Thoracic aorta (tissue), 2 donors: ENCODE measurements around the gene CDKL5. TPM values are rescaled to one million over a fixed set of nuclear protein-coding genes. Genes with fewer than 3 reads are reported as not detected.
A peak's percentile ranks its signal among the peaks of the same experiment; 100 is the strongest.

Source experiments
- ATAC-seq: fragments of 150-250 bp; one replicate; pipeline ENCODE4 v1.8.0; 2017; ENCODE audit warnings: low read depth; ENCODE audit not compliant: insufficient number of reproducible peaks, low FRiP score
- DNase-seq: peaks from one replicate; pipeline ENCODE4 v3.0.0-alpha.2; 2020; ENCODE audit warnings: low spot score
- H3K27ac ChIP-seq, 2 donors: fragments of 200-600 bp; sonication (generic); 1 replicate in 1 of 2; 2 replicates in 1 of 2; pipeline ENCODE4 v1.5.1; 2016; ENCODE audit warnings: mild to moderate bottlenecking in 2 of 2, moderate library complexity in 2 of 2
- H3K27me3 ChIP-seq: fragments of 200-600 bp; sonication (generic); replicated peaks from 2 replicates; pipeline ENCODE4 v1.6.0; 2016; ENCODE audit warnings: mild to moderate bottlenecking; ENCODE audit not compliant: insufficient read depth
- H3K36me3 ChIP-seq: fragments of 200-600 bp; sonication (generic); one replicate; pipeline ENCODE4 v1.5.1; 2016
- H3K4me1 ChIP-seq, 2 donors: fragments of 200-600 bp; sonication (generic); 1 replicate in 1 of 2; 2 replicates in 1 of 2; pipeline versions ENCODE4 v1.5.1 to v1.6.0; 2016; ENCODE audit warnings: low read depth in 2 of 2, mild to moderate bottlenecking in 1 of 2; ENCODE audit not compliant: control insufficient read depth in 1 of 2
- H3K4me3 ChIP-seq: fragments of 200-600 bp; sonication (generic); 2 replicates; pipeline ENCODE4 v1.5.1; 2016; ENCODE audit warnings: mild to moderate bottlenecking
- H3K9me3 ChIP-seq: fragments of 200-600 bp; sonication (generic); 2 replicates; pipeline ENCODE4 v1.5.1; 2016
- total RNA-seq, 2 donors: library from RNA; depleted of rRNA; stranded (reverse); fragments of >200 nt; gene quantifications; one replicate each; pipeline versions ENCODE4 v1.1.0 to v1.2.3, GENCODE V29; 2016
- TF ChIP-seq, protein P1 (sequence below): fragments of 200-600 bp; sonication (generic); IDR thresholded peaks from one replicate; pipeline ENCODE4 v1.5.1; 2019; ENCODE audit warnings: antibody characterized with exemption

The CDKL5 gene
- 10 to 100 TPM; 13.5 to 17.2 TPM for total RNA-seq

DNA sequence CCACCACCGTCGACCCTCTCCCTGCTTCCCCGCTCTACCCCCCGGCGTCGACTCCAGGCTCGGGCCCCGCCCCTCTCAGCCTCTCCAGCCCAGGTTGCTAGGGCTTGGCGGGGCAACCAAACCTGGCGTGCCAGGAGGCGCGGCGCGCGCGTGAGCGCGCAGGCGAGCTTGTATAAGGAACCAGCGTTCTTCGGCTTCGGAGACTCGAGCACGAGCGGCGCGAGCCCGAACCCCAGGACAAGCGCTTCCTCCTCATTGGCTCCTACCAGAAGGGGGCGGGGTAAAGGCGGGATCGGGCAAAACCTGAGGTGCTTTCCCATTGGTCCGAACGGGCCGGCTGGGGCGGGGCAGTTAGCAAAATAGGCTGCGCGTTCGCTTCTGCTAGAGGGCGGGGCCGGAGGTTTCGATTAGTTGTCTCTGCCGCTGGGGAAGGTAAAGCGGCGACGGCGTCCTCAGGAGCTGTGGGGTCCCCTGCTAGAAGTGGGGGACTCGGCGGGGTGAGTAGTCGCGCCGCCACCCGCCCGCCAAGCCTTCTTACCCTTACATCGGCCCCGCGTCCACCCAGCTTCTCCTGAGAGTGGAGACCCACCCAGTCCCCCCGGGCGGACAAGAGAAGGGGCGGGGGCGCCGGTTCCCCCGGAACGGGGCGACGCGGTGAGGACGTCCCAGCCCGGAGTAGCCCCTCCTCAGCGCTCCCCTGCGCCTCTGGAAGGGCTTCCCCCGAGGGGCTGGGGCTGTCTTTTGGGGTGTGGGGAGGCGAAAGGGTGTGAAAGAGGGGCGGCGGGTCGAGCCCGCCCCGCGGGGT is at the start of gene CDKL5:
CDKL5 (plus strand) TSS at position 410 of the 805 bp plus-strand sequence. CDS start 81,489 bp downstream, outside the sequence.
- ATAC-seq (peak; percentile 93), DNase-seq (peak; percentile 88)
- Histone ChIP-seq H3K4me3 (peak within 1 kb of the TSS; percentile 86), H3K36me3 (no peaks in the 10 kb centered on the region), H3K27me3 (no peaks in the 10 kb centered on the region), H3K4me1 (peaks cover 0 to 4% of the 10 kb centered on the region in 2 donors), H3K27ac (peak within 1 kb of the TSS; percentile 71), H3K9me3 (no peaks in the 10 kb centered on the region)
- TF ChIP-seq, protein P1, sequence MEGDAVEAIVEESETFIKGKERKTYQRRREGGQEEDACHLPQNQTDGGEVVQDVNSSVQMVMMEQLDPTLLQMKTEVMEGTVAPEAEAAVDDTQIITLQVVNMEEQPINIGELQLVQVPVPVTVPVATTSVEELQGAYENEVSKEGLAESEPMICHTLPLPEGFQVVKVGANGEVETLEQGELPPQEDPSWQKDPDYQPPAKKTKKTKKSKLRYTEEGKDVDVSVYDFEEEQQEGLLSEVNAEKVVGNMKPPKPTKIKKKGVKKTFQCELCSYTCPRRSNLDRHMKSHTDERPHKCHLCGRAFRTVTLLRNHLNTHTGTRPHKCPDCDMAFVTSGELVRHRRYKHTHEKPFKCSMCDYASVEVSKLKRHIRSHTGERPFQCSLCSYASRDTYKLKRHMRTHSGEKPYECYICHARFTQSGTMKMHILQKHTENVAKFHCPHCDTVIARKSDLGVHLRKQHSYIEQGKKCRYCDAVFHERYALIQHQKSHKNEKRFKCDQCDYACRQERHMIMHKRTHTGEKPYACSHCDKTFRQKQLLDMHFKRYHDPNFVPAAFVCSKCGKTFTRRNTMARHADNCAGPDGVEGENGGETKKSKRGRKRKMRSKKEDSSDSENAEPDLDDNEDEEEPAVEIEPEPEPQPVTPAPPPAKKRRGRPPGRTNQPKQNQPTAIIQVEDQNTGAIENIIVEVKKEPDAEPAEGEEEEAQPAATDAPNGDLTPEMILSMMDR: no peak

DNA sequence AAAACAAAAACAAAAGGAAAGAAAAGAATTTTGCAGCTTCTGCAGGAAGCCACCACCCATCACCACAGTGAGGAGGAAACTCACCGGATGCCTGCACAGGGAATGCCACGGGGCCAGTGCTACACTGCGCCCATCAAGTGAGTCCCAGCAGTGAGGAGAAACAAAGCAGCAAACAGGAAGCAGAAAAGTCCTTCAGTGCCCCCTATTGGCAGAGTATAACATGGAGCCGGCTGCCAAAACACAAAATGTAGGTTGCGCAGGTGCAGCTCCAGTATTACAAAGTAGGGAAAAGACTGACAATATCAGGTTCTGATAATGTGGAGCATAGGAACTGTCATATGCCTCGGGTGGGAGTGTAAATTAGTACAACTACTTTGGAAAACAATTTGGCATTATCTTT is 47.6 kb upstream of the CDKL5 start:
- Histone ChIP-seq H3K36me3 (no peaks in the 10 kb centered on the region), H3K4me1 (no peaks in the 10 kb centered on the region), H3K27ac (no peak overlapping the region), H3K9me3 (no peaks in the 10 kb centered on the region), H3K27me3 (no peaks in the 10 kb centered on the region), H3K4me3 (no peak overlapping the region)
- DNase-seq (no peak), ATAC-seq (no peak)
- TF ChIP-seq, protein P1: peak; percentile 29

DNA sequence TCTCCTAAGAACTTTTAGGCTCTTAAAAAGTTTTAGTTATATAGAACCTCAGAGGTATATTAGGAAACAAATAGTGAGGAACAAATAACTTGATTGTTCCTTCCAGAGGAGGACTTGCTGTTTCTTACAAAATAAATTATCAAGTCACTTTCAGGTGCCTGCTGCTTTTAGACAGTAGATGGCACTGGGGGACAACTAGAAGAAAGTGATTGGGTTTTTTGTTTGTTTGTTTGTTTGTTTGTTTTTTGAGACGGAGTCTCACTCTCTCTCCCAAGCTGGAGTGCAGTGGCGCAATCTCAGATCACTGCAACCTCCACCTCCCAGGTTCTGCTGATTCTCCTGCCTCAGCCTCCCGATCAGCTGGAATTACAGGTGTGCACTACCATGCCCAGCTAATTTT is 35.4 kb upstream of the CDKL5 start:
- Histone ChIP-seq H3K27me3 (no peaks in the 10 kb centered on the region), H3K27ac (no peak overlapping the region), H3K9me3 (no peaks in the 10 kb centered on the region), H3K36me3 (no peaks in the 10 kb centered on the region), H3K4me1 (no peaks in the 10 kb centered on the region), H3K4me3 (no peak overlapping the region)
- TF ChIP-seq, protein P1: no peak
- ATAC-seq (no peak), DNase-seq (no peak)

DNA sequence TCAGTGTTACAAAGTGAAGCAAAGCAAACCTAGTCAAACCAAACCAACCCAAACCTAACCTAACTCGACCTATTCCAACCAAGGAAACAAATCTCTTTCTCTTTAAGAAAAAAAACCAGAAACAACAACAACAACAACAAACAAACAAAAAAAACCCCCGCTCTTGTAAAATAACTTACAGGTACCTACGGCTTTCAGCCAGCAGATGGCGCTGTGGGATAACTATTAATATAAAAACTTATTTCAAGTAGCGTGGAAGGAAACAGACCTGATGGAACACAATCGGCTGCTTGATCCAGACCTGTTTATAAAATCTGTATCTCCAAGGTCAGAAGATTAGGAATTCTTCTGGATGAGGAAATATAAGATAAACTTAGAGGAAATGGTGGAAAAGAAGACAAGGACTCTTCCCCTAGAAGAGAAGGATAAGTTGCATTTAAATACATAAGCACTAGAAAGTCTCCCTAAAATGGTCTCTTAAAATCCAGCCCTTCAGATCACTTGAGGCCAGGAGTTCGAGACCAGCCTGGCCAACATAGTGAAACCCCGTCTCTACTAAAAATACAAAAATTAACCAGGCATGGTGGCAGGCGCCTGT is 34.4 kb upstream of the CDKL5 start:
- DNase-seq (peak; percentile 3), ATAC-seq (no peak)
- TF ChIP-seq, protein P1: peak; percentile 67
- H3K4me3 ChIP-seq: no peak overlapping the region
- H3K9me3 ChIP-seq: no peaks in the 10 kb centered on the region
- no peaks in the 10 kb centered on the region for H3K27me3 ChIP-seq
- H3K4me1 ChIP-seq: no peaks in the 10 kb centered on the region
- no peaks in the 10 kb centered on the region for H3K36me3 ChIP-seq
- no peak overlapping the region for H3K27ac ChIP-seq

DNA sequence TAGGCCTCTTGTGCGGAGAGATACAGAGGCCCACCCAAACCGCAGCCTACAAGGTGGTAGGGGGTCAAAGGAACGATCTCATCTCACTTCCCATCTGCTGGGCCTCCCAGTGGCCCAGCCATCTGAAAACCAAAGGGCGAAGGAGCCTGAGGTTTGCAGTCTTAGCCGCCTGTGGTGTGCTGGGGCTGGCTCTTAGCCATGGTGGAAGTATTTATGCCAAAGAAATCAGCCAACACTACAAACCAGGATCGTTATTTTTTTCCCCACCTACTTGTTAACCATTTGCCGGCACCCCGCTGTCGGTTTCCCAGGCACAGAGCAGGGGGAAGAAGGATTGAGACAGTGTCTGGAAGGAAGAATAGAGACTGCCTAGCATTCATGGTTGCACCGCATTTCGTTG is 30.9 kb upstream of the CDKL5 start:
- TF ChIP-seq, protein P1: no peak
- DNase-seq: no peak
- Histone ChIP-seq H3K27ac (no peak overlapping the region), H3K4me1 (no peaks in the 10 kb centered on the region), H3K27me3 (no peaks in the 10 kb centered on the region), H3K4me3 (peak overlapping the region; percentile 8), H3K36me3 (no peaks in the 10 kb centered on the region), H3K9me3 (no peaks in the 10 kb centered on the region)
- no peak for ATAC-seq
